Progenitor cell of endocrine pancreas (in vitro differentiated cells): ENCODE results near the gene AP3B1. TPM values are rescaled to one million over a fixed set of nuclear protein-coding genes. Genes with fewer than 3 reads are reported as not detected.

Experiments
- DNase-seq: peaks from one replicate; pipeline ENCODE4 v3.0.0; 2021; ENCODE audit warnings: low spot score; ENCODE audit not compliant: unreplicated experiment
- H3K27ac Mint-ChIP-seq: 2 replicates; pipeline ENCODE4 v1.8.0; 2021; ENCODE audit warnings: mild to moderate bottlenecking, moderate library complexity, mixed read lengths
- H3K27me3 Mint-ChIP-seq: 2 replicates; pipeline ENCODE4 v1.8.0; 2021; ENCODE audit warnings: mixed read lengths
- H3K36me3 Mint-ChIP-seq: 2 replicates; pipeline ENCODE4 v1.8.0; 2022; ENCODE audit warnings: mixed read lengths; ENCODE audit not compliant: insufficient read depth
- H3K4me1 Mint-ChIP-seq: 2 replicates; pipeline ENCODE4 v1.8.0; 2021; ENCODE audit warnings: low read depth, mixed read lengths
- H3K4me3 Mint-ChIP-seq: 2 replicates; pipeline ENCODE4 v1.8.0; 2021; ENCODE audit warnings: low read depth, mild to moderate bottlenecking, moderate library complexity, mixed read lengths
- H3K9me3 Mint-ChIP-seq: 2 replicates; pipeline ENCODE4 v1.8.0; 2021; ENCODE audit warnings: low read depth, mixed read lengths
- long read RNA-seq: library from polyadenylated mRNA; unstranded; transcript quantifications from one replicate; pipeline ENCODE4 v2.0.0, GENCODE V29; 2020
- total RNA-seq: library from RNA; stranded (reverse); gene quantifications from 2 replicates; pipeline ENCODE4 v1.2.1, GENCODE V29; 2021
- TF ChIP-seq, protein P1 (sequence below): fragments of 200-600 bp; sonication (generic); IDR thresholded peaks from one replicate; pipeline ENCODE4 v1.5.0; 2021; ENCODE audit warnings: antibody characterized with exemption, mild to moderate bottlenecking; ENCODE audit not compliant: unreplicated experiment

Gene AP3B1, protein sequence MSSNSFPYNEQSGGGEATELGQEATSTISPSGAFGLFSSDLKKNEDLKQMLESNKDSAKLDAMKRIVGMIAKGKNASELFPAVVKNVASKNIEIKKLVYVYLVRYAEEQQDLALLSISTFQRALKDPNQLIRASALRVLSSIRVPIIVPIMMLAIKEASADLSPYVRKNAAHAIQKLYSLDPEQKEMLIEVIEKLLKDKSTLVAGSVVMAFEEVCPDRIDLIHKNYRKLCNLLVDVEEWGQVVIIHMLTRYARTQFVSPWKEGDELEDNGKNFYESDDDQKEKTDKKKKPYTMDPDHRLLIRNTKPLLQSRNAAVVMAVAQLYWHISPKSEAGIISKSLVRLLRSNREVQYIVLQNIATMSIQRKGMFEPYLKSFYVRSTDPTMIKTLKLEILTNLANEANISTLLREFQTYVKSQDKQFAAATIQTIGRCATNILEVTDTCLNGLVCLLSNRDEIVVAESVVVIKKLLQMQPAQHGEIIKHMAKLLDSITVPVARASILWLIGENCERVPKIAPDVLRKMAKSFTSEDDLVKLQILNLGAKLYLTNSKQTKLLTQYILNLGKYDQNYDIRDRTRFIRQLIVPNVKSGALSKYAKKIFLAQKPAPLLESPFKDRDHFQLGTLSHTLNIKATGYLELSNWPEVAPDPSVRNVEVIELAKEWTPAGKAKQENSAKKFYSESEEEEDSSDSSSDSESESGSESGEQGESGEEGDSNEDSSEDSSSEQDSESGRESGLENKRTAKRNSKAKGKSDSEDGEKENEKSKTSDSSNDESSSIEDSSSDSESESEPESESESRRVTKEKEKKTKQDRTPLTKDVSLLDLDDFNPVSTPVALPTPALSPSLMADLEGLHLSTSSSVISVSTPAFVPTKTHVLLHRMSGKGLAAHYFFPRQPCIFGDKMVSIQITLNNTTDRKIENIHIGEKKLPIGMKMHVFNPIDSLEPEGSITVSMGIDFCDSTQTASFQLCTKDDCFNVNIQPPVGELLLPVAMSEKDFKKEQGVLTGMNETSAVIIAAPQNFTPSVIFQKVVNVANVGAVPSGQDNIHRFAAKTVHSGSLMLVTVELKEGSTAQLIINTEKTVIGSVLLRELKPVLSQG
- 50.9 and 53.3 TPM in 2 replicates for total RNA-seq
- long read RNA-seq, full-length matches to known transcripts, result 55 of 324 reads
- long read RNA-seq, partial matches to known transcripts, result 235 of 324 reads
- long read RNA-seq, other reads (novel, unspliced or antisense), result 34 of 324 reads

DNA sequence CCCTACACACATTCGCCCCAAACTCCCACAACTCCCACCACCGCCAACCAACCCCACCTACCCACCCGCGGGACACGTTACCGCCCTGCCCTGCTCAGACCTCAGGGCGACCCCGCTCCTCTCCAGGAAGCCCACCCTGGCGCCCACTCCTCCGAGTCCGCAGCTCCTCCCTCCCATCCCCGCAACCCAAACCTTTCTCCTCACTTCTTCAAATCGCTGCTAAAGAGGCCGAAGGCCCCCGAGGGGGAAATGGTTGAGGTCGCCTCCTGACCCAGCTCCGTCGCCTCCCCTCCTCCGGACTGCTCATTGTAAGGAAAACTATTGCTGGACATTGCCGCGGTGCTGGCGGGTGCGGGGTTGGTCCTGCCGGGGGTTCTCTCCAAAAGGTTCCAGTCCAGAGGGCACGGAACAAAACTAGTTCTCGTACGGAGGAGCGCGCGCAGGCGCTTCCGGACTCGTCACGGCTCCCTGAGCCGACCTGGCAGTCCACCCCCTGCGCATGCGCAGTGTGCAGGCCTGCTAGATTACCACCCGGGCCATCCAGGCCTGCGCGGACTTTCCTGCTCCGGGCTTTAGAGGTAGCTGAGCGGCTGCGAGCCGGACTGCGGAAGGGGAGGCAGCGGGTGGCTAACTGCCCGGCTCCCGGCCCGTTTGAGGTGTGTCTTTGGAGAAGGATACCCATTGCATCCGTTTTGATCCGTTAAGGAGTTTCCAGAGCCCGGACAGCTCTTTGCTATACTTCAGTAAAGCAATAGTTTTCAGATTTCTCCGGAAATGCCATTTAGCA, at the start of gene AP3B1:
AP3B1 (minus strand) TSS at position 451 of the 787 bp plus-strand sequence; CDS start at position 332, 119 bp downstream.
- H3K4me1 Mint-ChIP-seq, result peaks cover 13% of the 10 kb centered on the region
- no peaks in the 10 kb centered on the region for H3K9me3 Mint-ChIP-seq
- TF ChIP-seq, protein P1, sequence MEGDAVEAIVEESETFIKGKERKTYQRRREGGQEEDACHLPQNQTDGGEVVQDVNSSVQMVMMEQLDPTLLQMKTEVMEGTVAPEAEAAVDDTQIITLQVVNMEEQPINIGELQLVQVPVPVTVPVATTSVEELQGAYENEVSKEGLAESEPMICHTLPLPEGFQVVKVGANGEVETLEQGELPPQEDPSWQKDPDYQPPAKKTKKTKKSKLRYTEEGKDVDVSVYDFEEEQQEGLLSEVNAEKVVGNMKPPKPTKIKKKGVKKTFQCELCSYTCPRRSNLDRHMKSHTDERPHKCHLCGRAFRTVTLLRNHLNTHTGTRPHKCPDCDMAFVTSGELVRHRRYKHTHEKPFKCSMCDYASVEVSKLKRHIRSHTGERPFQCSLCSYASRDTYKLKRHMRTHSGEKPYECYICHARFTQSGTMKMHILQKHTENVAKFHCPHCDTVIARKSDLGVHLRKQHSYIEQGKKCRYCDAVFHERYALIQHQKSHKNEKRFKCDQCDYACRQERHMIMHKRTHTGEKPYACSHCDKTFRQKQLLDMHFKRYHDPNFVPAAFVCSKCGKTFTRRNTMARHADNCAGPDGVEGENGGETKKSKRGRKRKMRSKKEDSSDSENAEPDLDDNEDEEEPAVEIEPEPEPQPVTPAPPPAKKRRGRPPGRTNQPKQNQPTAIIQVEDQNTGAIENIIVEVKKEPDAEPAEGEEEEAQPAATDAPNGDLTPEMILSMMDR, result no peak
- H3K27me3 Mint-ChIP-seq, result peaks cover 4% of the 10 kb centered on the region
- peak within 1 kb of the TSS; percentile 99 for H3K4me3 Mint-ChIP-seq
- H3K36me3 Mint-ChIP-seq, result peaks cover 1% of the 10 kb centered on the region
- H3K27ac Mint-ChIP-seq, result peak within 1 kb of the TSS; percentile 99
- peak; percentile 99 for DNase-seq

DNA sequence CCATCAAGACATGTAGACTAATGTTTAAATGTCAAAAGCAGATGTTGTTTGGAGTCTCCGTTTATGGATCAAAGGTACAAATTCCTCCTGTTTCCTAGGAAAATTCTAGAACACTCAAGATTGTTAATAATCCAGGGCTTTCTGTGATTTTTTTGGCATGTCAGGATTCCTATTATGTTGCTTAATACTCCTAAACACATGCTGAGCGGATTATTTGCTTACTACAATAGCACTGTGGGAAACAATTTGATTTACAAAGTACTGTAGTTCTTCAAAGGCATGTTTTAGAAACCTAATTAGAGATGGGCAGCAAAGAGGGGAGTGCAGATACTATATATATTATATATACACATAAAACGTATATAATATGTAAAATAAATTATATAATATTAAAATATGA, 46.9 kb upstream of the AP3B1 start:
- H3K4me1 Mint-ChIP-seq, result no peaks in the 10 kb centered on the region
- H3K27ac Mint-ChIP-seq, result no peak overlapping the region
- no peak overlapping the region for H3K4me3 Mint-ChIP-seq
- DNase-seq, result no peak
- H3K36me3 Mint-ChIP-seq, result peaks cover 2% of the 10 kb centered on the region
- peaks cover 10% of the 10 kb centered on the region for H3K9me3 Mint-ChIP-seq
- TF ChIP-seq, protein P1, result no peak
- peaks cover 3% of the 10 kb centered on the region for H3K27me3 Mint-ChIP-seq

DNA sequence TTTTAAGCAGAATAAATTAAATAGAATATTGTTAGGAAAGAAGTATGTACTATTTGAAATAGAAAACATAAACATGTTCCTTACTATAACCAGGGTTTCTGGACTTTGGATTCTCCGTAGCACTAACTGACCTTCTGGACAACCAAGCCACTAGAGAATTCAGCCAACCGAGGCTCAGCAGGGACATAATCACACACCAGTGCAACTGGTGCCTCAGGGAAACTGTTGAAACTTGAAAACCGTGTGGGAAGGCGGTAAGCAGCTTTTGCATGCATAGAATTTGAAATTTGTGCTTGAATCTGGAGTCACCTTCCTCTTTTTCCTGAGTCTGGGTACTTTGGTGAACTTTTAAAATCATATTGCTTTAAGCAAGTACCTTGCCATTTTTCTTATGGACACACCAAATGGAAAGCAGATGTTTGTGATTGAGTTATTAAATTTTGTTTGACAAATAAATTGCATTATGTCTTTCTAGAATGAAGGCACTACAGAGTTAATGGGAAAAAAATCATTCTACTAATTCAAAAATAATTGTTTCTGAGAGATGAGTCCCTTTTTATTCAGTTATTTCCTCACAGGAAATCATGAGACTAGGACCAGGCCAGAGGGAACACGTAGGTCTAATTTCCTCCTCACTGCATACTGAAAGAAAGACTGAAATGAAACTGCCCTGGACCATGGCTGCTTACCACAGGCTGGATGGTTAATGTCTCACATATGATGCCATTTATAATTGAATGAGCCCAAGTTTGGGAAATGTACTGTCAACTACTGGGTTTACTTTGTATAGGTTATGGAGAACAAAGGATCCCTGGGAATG, 45.3 kb upstream of the AP3B1 start:
- H3K27me3 Mint-ChIP-seq, result no peaks in the 10 kb centered on the region
- TF ChIP-seq, protein P1, result no peak
- no peak overlapping the region for H3K4me3 Mint-ChIP-seq

DNA sequence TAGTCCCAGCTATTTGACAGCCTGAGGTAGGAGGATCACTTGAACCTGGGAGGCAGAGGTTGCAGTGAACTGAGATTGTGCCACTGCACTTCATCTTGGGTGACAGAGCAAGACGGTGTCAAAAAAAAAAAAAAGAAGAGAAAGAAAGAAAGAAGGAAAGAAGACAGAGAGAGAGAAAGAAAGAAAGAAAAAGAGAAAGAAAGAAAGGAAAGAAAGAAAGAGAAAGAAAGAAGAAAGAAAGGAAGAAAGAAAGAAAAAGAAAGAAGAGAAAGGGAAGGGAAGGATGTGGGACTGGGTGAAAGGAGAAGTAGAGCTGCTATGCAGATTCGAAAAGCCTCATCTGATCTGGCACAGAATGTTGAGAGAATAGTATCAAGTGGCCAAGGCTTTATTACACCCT, 42.2 kb upstream of the AP3B1 start:
- TF ChIP-seq, protein P1, result no peak
- no peak overlapping the region for H3K27ac Mint-ChIP-seq
- peaks cover 3% of the 10 kb centered on the region for H3K4me1 Mint-ChIP-seq
- H3K36me3 Mint-ChIP-seq, result peaks cover 2% of the 10 kb centered on the region
- no peak for DNase-seq
- peaks cover 10% of the 10 kb centered on the region for H3K9me3 Mint-ChIP-seq
- no peak overlapping the region for H3K4me3 Mint-ChIP-seq
- H3K27me3 Mint-ChIP-seq, result no peaks in the 10 kb centered on the region

More for the DNA sequence above, 45.3 kb upstream of the AP3B1 start:
- Mint-ChIP-seq H3K36me3 (peaks cover 2% of the 10 kb centered on the region), H3K27ac (no peak overlapping the region), H3K9me3 (peaks cover 10% of the 10 kb centered on the region), H3K4me1 (no peaks in the 10 kb centered on the region)
- no peak for DNase-seq
